ENCODE results near the gene ATP1A3. TPM values are rescaled to one million over a fixed set of nuclear protein-coding genes. Genes with fewer than 3 reads are reported as not detected.

Gene ATP1A3
- total and polyA plus RNA-seq, 4 experiments from 2014 or later, result 0.89 to 3.5 (median 1.8) TPM

DNA sequence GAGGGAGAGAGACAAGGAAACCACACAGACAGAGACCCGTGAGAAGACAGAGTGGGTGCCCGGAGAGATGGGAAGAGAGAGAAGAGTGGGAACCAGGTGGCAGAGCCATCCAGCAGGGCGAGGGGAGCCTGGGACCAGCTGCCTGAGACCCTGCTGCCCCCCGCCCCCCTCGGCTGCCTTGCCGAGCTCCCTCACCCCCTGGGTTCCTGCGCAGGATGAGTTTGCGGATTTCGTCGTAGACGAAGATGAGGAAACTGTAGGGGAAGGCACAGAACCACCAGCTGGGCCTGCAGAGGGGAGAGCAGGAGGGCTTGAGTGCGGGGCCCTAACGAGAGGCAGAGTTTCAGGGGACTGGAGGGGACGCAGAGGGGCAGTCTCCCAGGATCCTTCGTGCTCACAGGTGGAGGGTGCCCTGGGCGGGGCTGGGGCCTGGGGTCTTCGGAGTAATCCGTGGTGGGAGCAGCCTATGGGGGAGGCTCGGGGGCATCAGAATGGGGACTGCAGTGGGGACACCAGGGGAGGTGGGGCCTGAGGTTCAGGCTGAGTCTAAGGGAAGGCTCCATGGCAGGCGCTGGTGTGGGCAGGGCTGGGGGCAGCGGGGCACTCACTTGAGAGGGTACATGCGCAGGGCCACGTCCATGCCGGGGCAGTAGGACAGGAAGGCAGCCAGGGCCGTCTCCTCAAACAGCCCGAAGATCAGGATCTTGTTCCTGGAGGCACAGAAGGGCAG lies 26.8 kb downstream of the ATP1A3 start:
- H3K27ac Mint-ChIP-seq, result peak overlapping the region in 1 of 7 donors; percentile 70
- DNase-seq, result no peak
- no peaks in the 10 kb centered on the region for H3K36me3 Mint-ChIP-seq
- H3K4me3 Mint-ChIP-seq, result no peak overlapping the region
- no peaks in the 10 kb centered on the region for H3K27me3 Mint-ChIP-seq
- Histone ChIP-seq H3K27me3 (ENCODE audit: insufficient read depth, low read length) (no peaks in the 10 kb centered on the region), H3K9me3 (ENCODE audit: control insufficient read depth in 1 of 2, low read length in 2 of 2) (no peaks in the 10 kb centered on the region), H3K4me3 (ENCODE audit: low read length in 2 of 2) (no peak overlapping the region), H3K36me3 (ENCODE audit: insufficient read depth, low read length) (no peaks in the 10 kb centered on the region), H3K4me1 (ENCODE audit: insufficient read depth, low read length) (no peaks in the 10 kb centered on the region), H3K27ac (ENCODE audit: low read depth, low read length) (no peak overlapping the region)
- ChIA-PET POLR2A (ENCODE audit: partially characterized antibody) (no interaction called here), CTCF (ENCODE audit: partially characterized antibody) (no interaction called here)
- intact Hi-C loops (cut with micrococcal nuclease), result no loop called here
- no peaks in the 10 kb centered on the region for H3K4me1 Mint-ChIP-seq
- peaks cover 0 to 2% (median 0%) of the 10 kb centered on the region in 8 donors for H3K9me3 Mint-ChIP-seq

- H3K4me1 Mint-ChIP-seq, result no peaks in the 10 kb centered on the region
- peak overlapping the region in 1 of 7 donors; percentile 17 for H3K27ac Mint-ChIP-seq
- no peaks in the 10 kb centered on the region for H3K27me3 Mint-ChIP-seq
- POLR2A ChIA-PET (ENCODE audit: partially characterized antibody), result interaction anchor here (0.6 kb wide), 1 partner anchor 85 kb away, joined by 4 read pairs; no protein-coding TSS in a partner anchor
- Histone ChIP-seq H3K9me3 (ENCODE audit: control insufficient read depth in 1 of 2, low read length in 2 of 2) (no peaks in the 10 kb centered on the region), H3K27me3 (ENCODE audit: insufficient read depth, low read length) (no peaks in the 10 kb centered on the region), H3K27ac (ENCODE audit: low read depth, low read length) (no peak overlapping the region), H3K4me1 (ENCODE audit: insufficient read depth, low read length) (no peaks in the 10 kb centered on the region), H3K36me3 (ENCODE audit: insufficient read depth, low read length) (no peaks in the 10 kb centered on the region), H3K4me3 (ENCODE audit: low read length in 2 of 2) (no peak overlapping the region)
- CTCF ChIA-PET (ENCODE audit: partially characterized antibody), result interaction anchor here (0.7 kb wide), 1 partner anchor 258 kb away, joined by 3 read pairs; no protein-coding TSS in a partner anchor
- no peak for DNase-seq
- H3K36me3 Mint-ChIP-seq, result no peaks in the 10 kb centered on the region
- H3K4me3 Mint-ChIP-seq, result no peak overlapping the region
- intact Hi-C loops (cut with micrococcal nuclease), result no loop called here
- peaks cover 0 to 2% (median 0%) of the 10 kb centered on the region in 8 donors for H3K9me3 Mint-ChIP-seq
These were observed 28.9 kb downstream of the ATP1A3 start for GRCh38 chr19:41965106-41965505.

- no peaks in the 10 kb centered on the region for H3K9me3 ChIP-seq (ENCODE audit: control insufficient read depth in 1 of 2, low read length in 2 of 2)
- H3K27me3 ChIP-seq (ENCODE audit: insufficient read depth, low read length), result no peaks in the 10 kb centered on the region
- no peaks in the 10 kb centered on the region for H3K36me3 ChIP-seq (ENCODE audit: insufficient read depth, low read length)
- ChIA-PET POLR2A (ENCODE audit: partially characterized antibody) (interaction anchor here (0.7 to 5.2 kb wide), 3 partner anchors 33 to 101 kb away, joined by 3 to 57 read pairs (median 49); partner anchors contain the start of genes ARHGEF1, ERFL and RPS19), CTCF (ENCODE audit: partially characterized antibody) (interaction anchor here (0.7 kb wide), 2 partner anchors 101 to 140 kb away, joined by 3 to 5 read pairs; partner anchors contain the start of gene RPS19)
- Mint-ChIP-seq H3K27me3 (no peaks in the 10 kb centered on the region), H3K4me1 (peaks cover 10 to 26% (median 17%) of the 10 kb centered on the region in 4 donors), H3K4me3 (peak overlapping the region in 1 of 8 donors; percentile 30), H3K9me3 (no peaks in the 10 kb centered on the region), H3K27ac (peak overlapping the region in 1 of 7 donors; percentile 43), H3K36me3 (peaks cover 0 to 19% of the 10 kb centered on the region in 2 donors)
- no peak overlapping the region for H3K27ac ChIP-seq (ENCODE audit: low read depth, low read length)
- no peak for DNase-seq
- no peak overlapping the region for H3K4me3 ChIP-seq (ENCODE audit: low read length in 2 of 2)
- H3K4me1 ChIP-seq (ENCODE audit: insufficient read depth, low read length), result peaks cover 16% of the 10 kb centered on the region
- intact Hi-C loops (cut with micrococcal nuclease), result no loop called here
These were observed 33.1 kb downstream of the ATP1A3 start for GRCh38 chr19:41960973-41961372.

GRCh38 chr19:41959056-41960053 lies 34.7 kb downstream of the ATP1A3 start, which contains the start of gene RABAC1:
Gene RABAC1 (minus strand): TSS chr19:41959321. CDS start chr19:41959292, 29 bp downstream.
- intact Hi-C loops (cut with micrococcal nuclease), result loop anchor here (1.0 to 2.0 kb wide), 3 partner anchors 73 to 100 kb away; no protein-coding TSS in a partner anchor
- peak; percentile 83 to 93 (median 85) for DNase-seq
- H3K4me3 ChIP-seq (ENCODE audit: low read length in 2 of 2), result peak within 1 kb of the TSS; percentile 73 to 85

DNA sequence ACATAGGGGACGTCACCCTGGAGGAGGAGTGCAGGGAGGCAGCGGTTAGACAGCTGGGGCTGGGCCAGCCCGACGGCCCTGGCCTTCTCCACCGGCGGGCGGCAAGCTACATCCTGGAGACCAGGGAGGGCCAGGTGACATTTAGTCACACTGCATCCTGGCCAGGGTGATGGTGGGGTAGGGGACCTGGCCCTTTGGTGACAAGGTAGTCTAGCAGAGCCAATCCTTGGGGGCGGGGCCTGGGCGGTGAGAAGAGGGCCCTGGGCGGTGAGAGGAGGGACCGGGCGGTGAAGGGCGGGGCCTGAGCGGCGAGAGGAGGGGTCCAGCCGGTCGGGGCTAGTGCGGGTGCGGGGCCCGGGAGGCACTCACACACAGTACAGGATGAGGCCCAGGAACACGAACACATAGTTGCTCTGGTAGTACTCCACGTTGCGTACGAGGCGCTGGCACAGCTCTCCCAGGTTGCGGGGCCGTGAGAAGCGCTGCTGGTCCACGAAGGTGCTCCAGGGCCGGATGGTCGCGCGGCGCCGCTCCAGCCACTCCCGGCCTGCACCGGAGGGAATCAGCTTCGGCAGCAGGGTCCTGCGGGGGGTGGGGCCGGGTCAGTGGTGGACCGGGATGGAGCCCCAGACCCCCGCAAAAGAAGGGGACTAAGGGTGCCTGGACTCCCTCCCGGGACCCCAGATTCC lies 35.5 kb downstream of the ATP1A3 start:
- DNase-seq, result peak; percentile 72 to 91 (median 77)
- ChIA-PET POLR2A (ENCODE audit: partially characterized antibody) (interaction anchor here (0.7 to 5.2 kb wide), 14 partner anchors 12 to 98 kb away, joined by 3 to 57 read pairs (median 3); partner anchors contain the start of genes ARHGEF1, CD79A, ERFL and RPS19), CTCF (ENCODE audit: partially characterized antibody) (interaction anchor here (1.3 to 3.5 kb wide), 3 partner anchors 11 to 99 kb away, joined by 4 to 17 read pairs (median 13); partner anchors contain the start of gene RPS19)
- peak overlapping the region; percentile 77 for H3K27ac ChIP-seq (ENCODE audit: low read depth, low read length)
- no peaks in the 10 kb centered on the region for H3K36me3 ChIP-seq (ENCODE audit: insufficient read depth, low read length)
- Mint-ChIP-seq H3K27ac (peak overlapping the region; percentile 74 to 99 (median 94)), H3K27me3 (no peaks in the 10 kb centered on the region), H3K4me1 (peaks cover 10 to 26% (median 17%) of the 10 kb centered on the region in 4 donors), H3K36me3 (peaks cover 0 to 19% of the 10 kb centered on the region in 2 donors), H3K9me3 (no peaks in the 10 kb centered on the region), H3K4me3 (peak overlapping the region; percentile 75 to 97 (median 94))
- intact Hi-C loops (cut with micrococcal nuclease), result loop anchor here (1.0 to 2.0 kb wide), 3 partner anchors 72 to 99 kb away; no protein-coding TSS in a partner anchor
- H3K9me3 ChIP-seq (ENCODE audit: control insufficient read depth in 1 of 2, low read length in 2 of 2), result no peaks in the 10 kb centered on the region
- H3K4me3 ChIP-seq (ENCODE audit: low read length in 2 of 2), result peak overlapping the region; percentile 73 to 85
- H3K27me3 ChIP-seq (ENCODE audit: insufficient read depth, low read length), result no peaks in the 10 kb centered on the region
- H3K4me1 ChIP-seq (ENCODE audit: insufficient read depth, low read length), result peaks cover 16% of the 10 kb centered on the region

More at GRCh38 chr19:41959056-41960053, 34.7 kb downstream of the ATP1A3 start, which contains the start of gene RABAC1:
- H3K36me3 ChIP-seq (ENCODE audit: insufficient read depth, low read length), result no peaks in the 10 kb centered on the region
- H3K9me3 ChIP-seq (ENCODE audit: control insufficient read depth in 1 of 2, low read length in 2 of 2), result no peaks in the 10 kb centered on the region
- H3K27ac ChIP-seq (ENCODE audit: low read depth, low read length), result peak within 1 kb of the TSS; percentile 77
- Mint-ChIP-seq H3K27me3 (no peaks in the 10 kb centered on the region), H3K4me1 (peaks cover 10 to 26% (median 17%) of the 10 kb centered on the region in 4 donors), H3K9me3 (no peaks in the 10 kb centered on the region), H3K4me3 (peak within 1 kb of the TSS; percentile 90 to 97 (median 96)), H3K36me3 (peaks cover 0 to 19% of the 10 kb centered on the region in 2 donors), H3K27ac (peak within 1 kb of the TSS; percentile 82 to 99 (median 96))
- no peaks in the 10 kb centered on the region for H3K27me3 ChIP-seq (ENCODE audit: insufficient read depth, low read length)
- CTCF ChIA-PET (ENCODE audit: partially characterized antibody), result interaction anchor here (1.0 to 3.5 kb wide), 4 partner anchors 9 to 100 kb away, joined by 3 to 17 read pairs (median 8); partner anchors contain the start of gene RPS19
- peaks cover 16% of the 10 kb centered on the region for H3K4me1 ChIP-seq (ENCODE audit: insufficient read depth, low read length)
- POLR2A ChIA-PET (ENCODE audit: partially characterized antibody), result interaction anchor here (0.8 to 5.2 kb wide), 15 partner anchors 13 to 117 kb away, joined by 3 to 57 read pairs (median 3); partner anchors contain the start of genes ARHGEF1, CD79A, ERFL and RPS19

DNA sequence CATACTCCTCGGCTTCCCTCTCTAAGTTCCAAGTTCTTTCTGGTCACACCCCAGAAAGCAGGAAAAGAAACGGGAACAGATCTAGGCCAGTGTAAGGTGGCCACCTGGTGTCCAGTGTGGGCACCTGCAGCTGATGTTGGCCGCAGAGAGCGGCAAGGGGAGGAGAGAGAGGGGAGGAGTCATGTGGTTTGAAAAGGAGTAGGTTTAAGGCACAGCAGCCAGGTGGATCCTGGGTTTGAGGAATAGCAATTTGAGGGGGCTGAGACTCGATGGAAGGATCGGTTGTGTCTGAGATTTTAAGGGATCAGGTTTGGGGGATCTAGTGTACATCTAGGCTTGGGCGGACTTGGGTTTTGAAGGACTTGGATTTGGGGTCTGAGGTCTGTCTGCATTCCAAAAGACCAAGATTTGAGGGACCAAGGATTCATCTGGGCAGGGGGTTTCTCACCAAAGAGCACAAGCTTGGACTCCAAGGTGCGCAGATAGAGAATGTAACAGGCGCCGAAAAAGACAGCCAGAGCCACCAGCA lies 36.1 kb downstream of the ATP1A3 start:
- DNase-seq, result peak in 3 of 5 donors; percentile 32 to 56 (median 41)
- Histone ChIP-seq H3K9me3 (ENCODE audit: control insufficient read depth in 1 of 2, low read length in 2 of 2) (no peaks in the 10 kb centered on the region), H3K27ac (ENCODE audit: low read depth, low read length) (peak overlapping the region; percentile 77), H3K27me3 (ENCODE audit: insufficient read depth, low read length) (no peaks in the 10 kb centered on the region), H3K4me3 (ENCODE audit: low read length in 2 of 2) (peak overlapping the region; percentile 73 to 85), H3K4me1 (ENCODE audit: insufficient read depth, low read length) (peaks cover 16% of the 10 kb centered on the region), H3K36me3 (ENCODE audit: insufficient read depth, low read length) (no peaks in the 10 kb centered on the region)
- H3K36me3 Mint-ChIP-seq, result peaks cover 0 to 19% of the 10 kb centered on the region in 2 donors
- H3K4me3 Mint-ChIP-seq, result peak overlapping the region; percentile 75 to 97 (median 94)
- intact Hi-C loops (cut with micrococcal nuclease), result loop anchor here (2.0 kb wide), 1 partner anchor 71 kb away; no protein-coding TSS in a partner anchor
- peak overlapping the region; percentile 74 to 99 (median 94) for H3K27ac Mint-ChIP-seq
- H3K9me3 Mint-ChIP-seq, result no peaks in the 10 kb centered on the region
- H3K27me3 Mint-ChIP-seq, result no peaks in the 10 kb centered on the region
- peaks cover 10 to 26% (median 17%) of the 10 kb centered on the region in 4 donors for H3K4me1 Mint-ChIP-seq
- POLR2A ChIA-PET (ENCODE audit: partially characterized antibody), result interaction anchor here (0.7 to 5.2 kb wide), 9 partner anchors 12 to 98 kb away, joined by 3 to 57 read pairs (median 7); partner anchors contain the start of genes ARHGEF1, ERFL and RPS19
- CTCF ChIA-PET (ENCODE audit: partially characterized antibody), result interaction anchor here (2.1 to 3.5 kb wide), 3 partner anchors 12 to 99 kb away, joined by 13 to 17 read pairs (median 14); partner anchors contain the start of gene RPS19
